Hepatic stellate cell (primary cell): ENCODE results near the gene ZNF728.
"Not testable (repeated sequence)": the region's sequence is repeated elsewhere in the genome, so short reads cannot be mapped to it uniquely, and the experiment has no call there.

Experiments
- DNase-seq: peaks from one replicate; pipeline ENCODE4 v3.0.0; 2011; ENCODE audit warnings: low spot score

ZNF728 gene

GRCh38 chr19:23002690-23003422 lies at the start of gene ZNF728:
Gene ZNF728, minus strand, starts transcription at chr19:23003176. Its CDS starts 146 bp downstream, at chr19:23003030.
- DNase-seq: no peak

GRCh38 chr19:23052349-23052748 lies 49.4 kb upstream of the ZNF728 start:
- DNase-seq: no peak

- DNase-seq: no peak
These were observed 46.3 kb upstream of the ZNF728 start for GRCh38 chr19:23049256-23049655.

- DNase-seq: no peak
These were observed 43.8 kb upstream of the ZNF728 start for GRCh38 chr19:23046743-23047142.

GRCh38 chr19:23033721-23034120 lies 30.7 kb upstream of the ZNF728 start:
- DNase-seq: no peak

GRCh38 chr19:23015660-23016059 lies 12.7 kb upstream of the ZNF728 start:
- DNase-seq: no peak

GRCh38 chr19:22994957-22995356 lies 8.0 kb downstream of the ZNF728 start:
- not testable (repeated sequence) for DNase-seq

- no peak for DNase-seq
These were observed 26.7 kb downstream of the ZNF728 start for GRCh38 chr19:22976248-22976647.

GRCh38 chr19:22975546-22976136 lies 27.3 kb downstream of the ZNF728 start:
- not testable (repeated sequence) for DNase-seq

- DNase-seq: no peak
These were observed 57.4 kb downstream of the ZNF728 start for GRCh38 chr19:22945560-22945959.

- no peak for DNase-seq
These were observed 67.8 kb downstream of the ZNF728 start for GRCh38 chr19:22935151-22935550.

GRCh38 chr19:22927576-22927975 lies 75.4 kb downstream of the ZNF728 start:
- not testable (repeated sequence) for DNase-seq

- DNase-seq: not testable (repeated sequence)
These were observed 77.8 kb downstream of the ZNF728 start for GRCh38 chr19:22925181-22925580.
